Activated CD4-positive, alpha-beta T cell treated with anti-CD3 and anti-CD28 coated beads, Interleukin-2, amount 10 ng/mL, durations not matched to agents 24 days and 14 days (primary cell): ENCODE results near the gene MTHFS. TPM values are rescaled to one million over a fixed set of nuclear protein-coding genes. Genes with fewer than 3 reads are reported as not detected.

Source experiments
- DNase-seq: peaks from one replicate; pipeline ENCODE4 v3.0.0; 2022
- H3K27ac Mint-ChIP-seq: one replicate; pipeline ENCODE4 v1.8.0; 2022; ENCODE audit warnings: mild to moderate bottlenecking, mixed read lengths
- H3K27me3 Mint-ChIP-seq: one replicate; pipeline ENCODE4 v1.8.0; 2022; ENCODE audit warnings: mixed read lengths
- H3K36me3 Mint-ChIP-seq: one replicate; pipeline ENCODE4 v1.8.0; 2022; ENCODE audit warnings: low read depth, mild to moderate bottlenecking, mixed read lengths
- H3K4me1 Mint-ChIP-seq: one replicate; pipeline ENCODE4 v1.8.0; 2021; ENCODE audit warnings: mixed read lengths
- H3K4me3 Mint-ChIP-seq: one replicate; pipeline ENCODE4 v1.8.0; 2022; ENCODE audit warnings: mild to moderate bottlenecking, moderate library complexity, mixed read lengths
- H3K9me3 Mint-ChIP-seq: one replicate; pipeline ENCODE4 v1.8.0; 2021; ENCODE audit warnings: mixed read lengths
- intact Hi-C: fragments of 100-400 bp; cut with micrococcal nuclease; formaldehyde crosslinking; loops from one replicate; pipeline ENCODE4 v1.15.1; 2023
- total RNA-seq: library from RNA; stranded (reverse); gene quantifications from 2 replicates; pipeline ENCODE4 v1.2.3, GENCODE V29; 2022

The MTHFS gene
- total RNA-seq, 1 donor from 2014 or later, result 34.5 TPM

- H3K36me3 Mint-ChIP-seq, result peaks cover 30% of the 10 kb centered on the region
- no peaks in the 10 kb centered on the region for H3K9me3 Mint-ChIP-seq
These were observed 52.6 kb downstream of the MTHFS start for GRCh38 chr15:79844221-79844620.

GRCh38 chr15:79837846-79838245 lies 59.0 kb downstream of the MTHFS start:
- H3K36me3 Mint-ChIP-seq, result peaks cover 29% of the 10 kb centered on the region
- intact Hi-C loops, result no loop called here
- no peak overlapping the region for H3K27ac Mint-ChIP-seq
- H3K4me1 Mint-ChIP-seq, result peaks cover 2% of the 10 kb centered on the region
- no peak for DNase-seq
- no peak overlapping the region for H3K4me3 Mint-ChIP-seq
- H3K27me3 Mint-ChIP-seq, result no peaks in the 10 kb centered on the region
- H3K9me3 Mint-ChIP-seq, result no peaks in the 10 kb centered on the region

More at GRCh38 chr15:79844221-79844620, 52.6 kb downstream of the MTHFS start:
- peaks cover 2% of the 10 kb centered on the region for H3K4me1 Mint-ChIP-seq
- no peaks in the 10 kb centered on the region for H3K27me3 Mint-ChIP-seq
- intact Hi-C loops, result no loop called here
- no peak for DNase-seq
- no peak overlapping the region for H3K4me3 Mint-ChIP-seq
- H3K27ac Mint-ChIP-seq, result no peak overlapping the region

GRCh38 chr15:79834495-79834894 lies 62.3 kb downstream of the MTHFS start:
- peaks cover 26% of the 10 kb centered on the region for H3K36me3 Mint-ChIP-seq
- no peak overlapping the region for H3K27ac Mint-ChIP-seq
- H3K9me3 Mint-ChIP-seq, result no peaks in the 10 kb centered on the region
- intact Hi-C loops, result no loop called here
- H3K27me3 Mint-ChIP-seq, result no peaks in the 10 kb centered on the region
- no peak for DNase-seq
- peaks cover 8% of the 10 kb centered on the region for H3K4me1 Mint-ChIP-seq
- no peak overlapping the region for H3K4me3 Mint-ChIP-seq

GRCh38 chr15:79832367-79833120 lies 64.3 kb downstream of the MTHFS start:
- Mint-ChIP-seq H3K36me3 (peaks cover 13% of the 10 kb centered on the region), H3K4me3 (no peak overlapping the region)
- intact Hi-C loops, result no loop called here

GRCh38 chr15:79831604-79832003 lies 65.2 kb downstream of the MTHFS start:
- Mint-ChIP-seq H3K27me3 (no peaks in the 10 kb centered on the region), H3K9me3 (peaks cover 3% of the 10 kb centered on the region), H3K36me3 (peaks cover 9% of the 10 kb centered on the region), H3K4me3 (no peak overlapping the region), H3K4me1 (peaks cover 8% of the 10 kb centered on the region), H3K27ac (no peak overlapping the region)
- intact Hi-C loops, result no loop called here
- no peak for DNase-seq

More at GRCh38 chr15:79832367-79833120, 64.3 kb downstream of the MTHFS start:
- H3K27me3 Mint-ChIP-seq, result no peaks in the 10 kb centered on the region
- no peak overlapping the region for H3K27ac Mint-ChIP-seq
- no peak for DNase-seq
- peaks cover 8% of the 10 kb centered on the region for H3K4me1 Mint-ChIP-seq
- peaks cover 3% of the 10 kb centered on the region for H3K9me3 Mint-ChIP-seq

GRCh38 chr15:79829950-79830349 lies 66.9 kb downstream of the MTHFS start:
- Mint-ChIP-seq H3K9me3 (peaks cover 3% of the 10 kb centered on the region), H3K36me3 (peaks cover 9% of the 10 kb centered on the region), H3K27me3 (no peaks in the 10 kb centered on the region), H3K4me1 (peaks cover 8% of the 10 kb centered on the region), H3K27ac (no peak overlapping the region), H3K4me3 (no peak overlapping the region)
- intact Hi-C loops, result loop anchor here (10.0 kb wide), 1 partner anchor 55 kb away; no protein-coding TSS in a partner anchor
- no peak for DNase-seq

- no peaks in the 10 kb centered on the region for H3K27me3 Mint-ChIP-seq
- intact Hi-C loops, result loop anchor here (10.0 kb wide), 1 partner anchor 56 kb away; no protein-coding TSS in a partner anchor
- H3K9me3 Mint-ChIP-seq, result peaks cover 3% of the 10 kb centered on the region
- H3K4me1 Mint-ChIP-seq, result peaks cover 8% of the 10 kb centered on the region
- DNase-seq, result no peak
- no peak overlapping the region for H3K4me3 Mint-ChIP-seq
- no peak overlapping the region for H3K27ac Mint-ChIP-seq
- peaks cover 5% of the 10 kb centered on the region for H3K36me3 Mint-ChIP-seq
These were observed 68.4 kb downstream of the MTHFS start for GRCh38 chr15:79828447-79828846.

GRCh38 chr15:79826800-79827199 lies 70.0 kb downstream of the MTHFS start:
- Mint-ChIP-seq H3K4me1 (no peaks in the 10 kb centered on the region), H3K36me3 (peaks cover 1% of the 10 kb centered on the region), H3K9me3 (peaks cover 3% of the 10 kb centered on the region), H3K4me3 (no peak overlapping the region), H3K27me3 (no peaks in the 10 kb centered on the region), H3K27ac (no peak overlapping the region)
- intact Hi-C loops, result loop anchor here (10.0 kb wide), 1 partner anchor 58 kb away; no protein-coding TSS in a partner anchor
- DNase-seq, result no peak

- H3K4me1 Mint-ChIP-seq, result no peaks in the 10 kb centered on the region
- no peaks in the 10 kb centered on the region for H3K36me3 Mint-ChIP-seq
- H3K9me3 Mint-ChIP-seq, result peaks cover 12% of the 10 kb centered on the region
- no peak overlapping the region for H3K27ac Mint-ChIP-seq
- intact Hi-C loops, result loop anchor here (10.0 kb wide), 1 partner anchor 61 kb away; no protein-coding TSS in a partner anchor
- DNase-seq, result no peak
- H3K27me3 Mint-ChIP-seq, result no peaks in the 10 kb centered on the region
- no peak overlapping the region for H3K4me3 Mint-ChIP-seq
These were observed 72.6 kb downstream of the MTHFS start for GRCh38 chr15:79824136-79824701.

- H3K27ac Mint-ChIP-seq, result no peak overlapping the region
- no peaks in the 10 kb centered on the region for H3K27me3 Mint-ChIP-seq
- no peak for DNase-seq
- H3K4me1 Mint-ChIP-seq, result no peaks in the 10 kb centered on the region
- H3K9me3 Mint-ChIP-seq, result peaks cover 9% of the 10 kb centered on the region
- intact Hi-C loops, result loop anchor here (10.0 kb wide), 1 partner anchor 64 kb away; no protein-coding TSS in a partner anchor
- no peaks in the 10 kb centered on the region for H3K36me3 Mint-ChIP-seq
- H3K4me3 Mint-ChIP-seq, result no peak overlapping the region
These were observed 76.0 kb downstream of the MTHFS start for GRCh38 chr15:79820820-79821219.

- Mint-ChIP-seq H3K36me3 (no peaks in the 10 kb centered on the region), H3K27me3 (no peaks in the 10 kb centered on the region), H3K9me3 (peaks cover 9% of the 10 kb centered on the region), H3K27ac (no peak overlapping the region), H3K4me1 (no peaks in the 10 kb centered on the region), H3K4me3 (no peak overlapping the region)
- DNase-seq, result no peak
- intact Hi-C loops, result loop anchor here (10.0 kb wide), 1 partner anchor 65 kb away; no protein-coding TSS in a partner anchor
These were observed 76.6 kb downstream of the MTHFS start for GRCh38 chr15:79820176-79820575.

GRCh38 chr15:79816571-79816970 lies 80.2 kb downstream of the MTHFS start:
- DNase-seq, result no peak
- intact Hi-C loops, result no loop called here
- Mint-ChIP-seq H3K4me3 (no peak overlapping the region), H3K4me1 (no peaks in the 10 kb centered on the region), H3K36me3 (no peaks in the 10 kb centered on the region), H3K9me3 (peaks cover 9% of the 10 kb centered on the region), H3K27me3 (no peaks in the 10 kb centered on the region), H3K27ac (no peak overlapping the region)

GRCh38 chr15:79815468-79815867 lies 81.3 kb downstream of the MTHFS start:
- no peak for DNase-seq
- intact Hi-C loops, result no loop called here
- Mint-ChIP-seq H3K27ac (no peak overlapping the region), H3K27me3 (no peaks in the 10 kb centered on the region), H3K36me3 (no peaks in the 10 kb centered on the region), H3K4me3 (no peak overlapping the region), H3K4me1 (no peaks in the 10 kb centered on the region), H3K9me3 (peaks cover 4% of the 10 kb centered on the region)

GRCh38 chr15:79812541-79812940 lies 84.3 kb downstream of the MTHFS start:
- DNase-seq, result no peak
- Mint-ChIP-seq H3K27ac (no peak overlapping the region), H3K4me3 (no peak overlapping the region), H3K27me3 (no peaks in the 10 kb centered on the region), H3K36me3 (no peaks in the 10 kb centered on the region), H3K9me3 (no peaks in the 10 kb centered on the region), H3K4me1 (no peaks in the 10 kb centered on the region)
- intact Hi-C loops, result no loop called here
